AML-193 (cell line): ENCODE measurements around the gene RCSD1.

ENCODE experiments used
- DNase-seq, 2 experiments: peaks; one replicate each; lab custom pipeline; 2025; lab: John Stamatoyannopoulos, UW

The RCSD1 gene

DNA sequence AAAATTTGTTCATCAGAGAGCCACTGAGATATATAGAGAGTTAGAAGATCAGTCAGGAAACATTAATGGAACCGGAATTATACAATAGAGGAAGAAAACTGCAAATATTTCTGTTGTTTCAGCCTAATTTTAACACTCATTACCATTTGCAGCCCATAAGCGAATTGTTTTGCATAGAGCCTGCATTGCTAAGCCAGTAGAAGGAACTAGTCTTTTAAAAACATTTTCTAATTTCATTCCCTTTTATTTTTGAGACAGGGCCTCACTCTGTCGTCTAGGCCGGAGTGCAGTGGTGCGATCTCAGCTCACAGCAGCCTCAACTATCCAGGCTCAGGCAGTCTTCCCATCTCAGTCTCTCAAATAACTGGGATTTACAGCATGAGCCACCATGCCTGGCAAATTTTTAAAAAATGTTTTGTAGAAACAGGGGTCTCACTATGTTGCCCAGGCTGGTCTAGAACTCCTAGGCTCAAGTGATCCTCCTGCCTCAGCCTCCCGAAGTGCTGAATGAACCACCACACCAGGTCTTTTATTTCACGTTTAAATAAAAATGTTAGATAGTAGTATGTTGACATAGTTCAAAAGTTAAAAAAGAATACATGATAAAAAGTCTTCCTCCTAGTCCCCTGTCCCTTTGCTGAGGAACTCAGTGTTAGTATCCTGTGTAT lies 117.1 kb downstream of the RCSD1 start:
- DNase-seq: no peak

DNA sequence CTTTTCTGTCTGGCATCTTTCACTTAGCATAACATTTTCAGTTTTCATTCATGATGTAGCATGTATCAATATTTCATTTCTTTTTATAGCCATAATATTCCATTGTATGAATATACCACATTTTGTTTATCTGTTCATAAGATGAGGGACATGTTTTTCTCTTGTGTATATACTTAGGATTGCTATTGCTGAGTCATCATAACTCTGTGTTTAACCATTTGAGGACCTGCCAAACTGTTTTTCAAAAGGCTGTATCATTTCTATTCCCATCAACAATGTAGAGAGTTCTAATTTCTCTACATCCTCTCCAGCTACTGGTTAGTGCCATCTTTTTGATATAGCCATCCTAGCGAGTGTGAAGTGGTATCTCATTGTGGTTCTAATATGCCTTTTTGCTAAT lies 118.0 kb downstream of the RCSD1 start:
- no peak for DNase-seq

DNA sequence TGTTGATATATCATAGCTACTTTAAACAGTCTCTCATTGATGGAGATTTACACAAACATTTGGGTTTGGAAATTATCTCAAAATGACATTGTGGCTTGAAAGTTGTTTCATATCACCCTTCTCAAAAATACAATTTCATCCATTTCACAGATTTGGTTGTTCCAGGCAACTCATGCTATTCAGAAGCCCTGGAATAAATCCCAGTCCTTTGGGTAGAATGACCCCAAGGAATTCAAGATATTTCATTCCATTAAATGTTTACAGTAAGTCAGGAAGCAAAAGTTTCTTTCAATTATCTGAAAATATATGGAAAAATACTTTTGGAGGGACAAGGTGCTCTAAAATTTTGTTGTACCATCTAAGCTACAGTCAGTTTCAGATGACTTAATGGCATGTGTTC lies 118.9 kb downstream of the RCSD1 start:
- no peak for DNase-seq

DNA sequence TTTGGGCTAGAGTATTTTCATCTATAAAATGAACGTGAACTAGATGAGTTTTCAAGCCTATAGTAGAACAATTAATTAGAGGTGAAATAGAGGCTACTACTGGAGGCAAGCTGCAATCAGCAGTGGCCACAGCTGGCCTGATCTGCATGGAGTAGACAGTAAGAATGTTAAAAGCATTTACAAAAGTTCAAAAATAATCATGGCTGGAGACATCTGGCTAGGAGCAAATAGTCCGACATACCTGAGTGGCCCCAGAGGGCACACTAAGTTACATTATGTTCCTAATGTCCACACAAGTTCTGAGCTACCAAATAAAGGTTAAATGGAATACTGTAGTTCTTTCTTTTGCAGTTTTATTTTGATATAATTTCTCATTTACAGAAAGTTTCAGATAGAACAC lies 119.7 kb downstream of the RCSD1 start:
- no peak for DNase-seq

- DNase-seq: no peak
These were observed 120.6 kb downstream of the RCSD1 start for GRCh38 chr1:167750641-167751040.

DNA sequence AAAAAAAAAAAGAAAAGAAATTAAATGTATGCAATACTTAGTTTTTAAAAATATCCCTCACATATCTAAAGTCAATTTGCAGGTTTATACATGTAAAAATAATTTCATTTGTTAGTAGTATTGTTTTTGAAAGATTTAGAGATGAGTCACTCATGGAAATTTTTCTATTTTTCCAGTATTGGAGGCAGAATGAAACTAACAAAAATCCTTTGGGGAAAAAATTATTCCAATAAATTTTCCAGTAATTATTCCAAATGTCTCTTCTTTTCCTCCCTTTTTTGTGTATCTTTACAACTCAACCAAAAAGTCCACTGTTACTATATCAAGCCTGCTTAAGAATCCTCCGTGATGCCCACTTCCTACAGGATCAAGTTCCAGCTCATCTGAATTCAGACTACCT lies 121.6 kb downstream of the RCSD1 start:
- no peak for DNase-seq

DNA sequence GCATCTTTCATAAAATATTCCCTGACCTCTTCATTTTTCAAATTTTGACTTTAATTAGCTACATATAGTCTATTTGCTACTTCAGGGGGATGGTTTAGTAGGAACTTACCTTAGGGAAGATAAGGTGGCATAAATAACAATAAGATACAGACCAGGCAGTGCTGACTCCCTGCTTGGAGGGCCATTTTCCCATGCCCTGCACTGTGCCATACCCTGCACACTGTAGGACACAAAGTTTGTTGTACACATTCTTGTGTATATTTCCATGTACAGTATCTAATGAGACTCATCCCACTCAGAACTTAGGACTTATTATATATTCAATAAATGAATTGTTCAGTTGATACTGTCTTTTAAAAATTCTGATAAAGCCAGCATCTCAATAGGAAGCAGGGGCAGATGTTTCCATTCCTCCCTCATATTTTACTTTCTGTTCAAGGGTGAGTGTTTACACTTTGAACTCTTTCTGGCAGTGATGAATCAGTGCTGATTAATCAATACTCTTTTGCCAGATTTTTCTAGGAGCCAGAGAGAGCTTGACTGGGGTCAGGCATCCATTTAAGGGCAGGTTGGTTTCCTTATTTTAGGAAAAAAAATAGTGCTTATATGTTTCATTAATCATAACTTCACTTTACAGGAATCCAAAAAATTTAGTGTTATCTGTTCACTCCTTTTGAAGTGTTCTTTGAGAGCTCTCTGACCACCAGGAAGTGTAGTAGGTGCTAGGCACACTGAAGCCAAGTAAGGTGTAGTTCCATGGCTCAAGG lies 122.4 kb downstream of the RCSD1 start:
- DNase-seq: no peak

GRCh38 chr1:167755654-167756053 lies 125.6 kb downstream of the RCSD1 start:
- DNase-seq: no peak
